ENCODE data around the gene C12orf57. TPM values are rescaled to one million over a fixed set of nuclear protein-coding genes. Genes with fewer than 3 reads are reported as not detected.

C12orf57 gene
- total and polyA plus RNA-seq, 2 of the 13 experiments (the other 11 are each of a cell fraction or from before 2014, with no cell fraction given), result 84.0 to 287 TPM

GRCh38 chr12:6946033-6946919 is 2.5 kb downstream of the C12orf57 start (continued):
- TF ChIP-seq TAF1 (CRISPR knock-in tag; IDR thresholded peaks at IDR 0.05), result peak; percentile 63; the same call in 1 of the 2 replicates
- TF ChIP-seq, protein P1, sequence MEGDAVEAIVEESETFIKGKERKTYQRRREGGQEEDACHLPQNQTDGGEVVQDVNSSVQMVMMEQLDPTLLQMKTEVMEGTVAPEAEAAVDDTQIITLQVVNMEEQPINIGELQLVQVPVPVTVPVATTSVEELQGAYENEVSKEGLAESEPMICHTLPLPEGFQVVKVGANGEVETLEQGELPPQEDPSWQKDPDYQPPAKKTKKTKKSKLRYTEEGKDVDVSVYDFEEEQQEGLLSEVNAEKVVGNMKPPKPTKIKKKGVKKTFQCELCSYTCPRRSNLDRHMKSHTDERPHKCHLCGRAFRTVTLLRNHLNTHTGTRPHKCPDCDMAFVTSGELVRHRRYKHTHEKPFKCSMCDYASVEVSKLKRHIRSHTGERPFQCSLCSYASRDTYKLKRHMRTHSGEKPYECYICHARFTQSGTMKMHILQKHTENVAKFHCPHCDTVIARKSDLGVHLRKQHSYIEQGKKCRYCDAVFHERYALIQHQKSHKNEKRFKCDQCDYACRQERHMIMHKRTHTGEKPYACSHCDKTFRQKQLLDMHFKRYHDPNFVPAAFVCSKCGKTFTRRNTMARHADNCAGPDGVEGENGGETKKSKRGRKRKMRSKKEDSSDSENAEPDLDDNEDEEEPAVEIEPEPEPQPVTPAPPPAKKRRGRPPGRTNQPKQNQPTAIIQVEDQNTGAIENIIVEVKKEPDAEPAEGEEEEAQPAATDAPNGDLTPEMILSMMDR (CRISPR knock-in tag; IDR thresholded peaks at IDR 0.05), result no peak; the same call in none of the 2 replicates
- no peak for TF ChIP-seq ZBTB2 (CRISPR knock-in tag; IDR thresholded peaks at IDR 0.05; ENCODE audit: low read depth)
- TF ChIP-seq ZNF224 (CRISPR knock-in tag; IDR thresholded peaks at IDR 0.05), result peak; percentile 77; the same call in 1 of the 2 replicates
- TF ChIP-seq, protein P2, sequence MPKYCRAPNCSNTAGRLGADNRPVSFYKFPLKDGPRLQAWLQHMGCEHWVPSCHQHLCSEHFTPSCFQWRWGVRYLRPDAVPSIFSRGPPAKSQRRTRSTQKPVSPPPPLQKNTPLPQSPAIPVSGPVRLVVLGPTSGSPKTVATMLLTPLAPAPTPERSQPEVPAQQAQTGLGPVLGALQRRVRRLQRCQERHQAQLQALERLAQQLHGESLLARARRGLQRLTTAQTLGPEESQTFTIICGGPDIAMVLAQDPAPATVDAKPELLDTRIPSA (CRISPR knock-in tag; IDR thresholded peaks at IDR 0.05; ENCODE audit: borderline replicate concordance), result no peak
- TF ChIP-seq, protein P3, sequence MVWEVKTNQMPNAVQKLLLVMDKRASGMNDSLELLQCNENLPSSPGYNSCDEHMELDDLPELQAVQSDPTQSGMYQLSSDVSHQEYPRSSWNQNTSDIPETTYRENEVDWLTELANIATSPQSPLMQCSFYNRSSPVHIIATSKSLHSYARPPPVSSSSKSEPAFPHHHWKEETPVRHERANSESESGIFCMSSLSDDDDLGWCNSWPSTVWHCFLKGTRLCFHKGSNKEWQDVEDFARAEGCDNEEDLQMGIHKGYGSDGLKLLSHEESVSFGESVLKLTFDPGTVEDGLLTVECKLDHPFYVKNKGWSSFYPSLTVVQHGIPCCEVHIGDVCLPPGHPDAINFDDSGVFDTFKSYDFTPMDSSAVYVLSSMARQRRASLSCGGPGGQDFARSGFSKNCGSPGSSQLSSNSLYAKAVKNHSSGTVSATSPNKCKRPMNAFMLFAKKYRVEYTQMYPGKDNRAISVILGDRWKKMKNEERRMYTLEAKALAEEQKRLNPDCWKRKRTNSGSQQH (CRISPR knock-in tag; IDR thresholded peaks at IDR 0.05; ENCODE audit: low read depth), result peak; percentile 61
- TF ChIP-seq CCDC6 (CRISPR knock-in tag; IDR thresholded peaks at IDR 0.05), result 0 out of 2 replicates have a peak, but pooled peaks have one; percentile 48
- TF ChIP-seq ZNF576 (CRISPR knock-in tag; IDR thresholded peaks at IDR 0.05), result no peak
- no peak for TF ChIP-seq SOX13 (IDR thresholded peaks at IDR 0.05)
- TF ChIP-seq SOX13 (CRISPR knock-in tag; conservative IDR thresholded peaks at IDR 0.05 in 1 of 2, IDR thresholded peaks at IDR 0.05 in 1 of 2), result no peak; a peak in 1 of 4 replicates
- peak; percentile 48 for TF ChIP-seq HDAC2 (CRISPR knock-in tag; IDR thresholded peaks at IDR 0.05)
- no peak for TF ChIP-seq ZNF264 (CRISPR knock-in tag; IDR thresholded peaks at IDR 0.05)
- peak; percentile 31; the same call in 1 of the 2 replicates for TF ChIP-seq YEATS2 (CRISPR knock-in tag; IDR thresholded peaks at IDR 0.05; ENCODE audit: borderline replicate concordance)
- TF ChIP-seq ZNF619 (CRISPR knock-in tag; IDR thresholded peaks at IDR 0.05), result no peak
- peak; percentile 42; the same call in 1 of the 2 replicates for TF ChIP-seq MYC (CRISPR knock-in tag; IDR thresholded peaks at IDR 0.05; ENCODE audit: borderline replicate concordance)
- no peak for TF ChIP-seq ZNF468 (CRISPR knock-in tag; IDR thresholded peaks at IDR 0.05)
- TF ChIP-seq HNRNPLL (IDR thresholded peaks at IDR 0.05; ENCODE audit: low read depth, low read length, poor library complexity, severe bottlenecking), result peak; percentile 68
- peak; percentile 78; the same call in 1 of the 2 replicates for TF ChIP-seq TGIF2 (CRISPR knock-in tag; IDR thresholded peaks at IDR 0.05)
- no peak for TF ChIP-seq SNRNP70 (IDR thresholded peaks at IDR 0.05; ENCODE audit: low read depth, low read length)
- TF ChIP-seq, protein P4, sequence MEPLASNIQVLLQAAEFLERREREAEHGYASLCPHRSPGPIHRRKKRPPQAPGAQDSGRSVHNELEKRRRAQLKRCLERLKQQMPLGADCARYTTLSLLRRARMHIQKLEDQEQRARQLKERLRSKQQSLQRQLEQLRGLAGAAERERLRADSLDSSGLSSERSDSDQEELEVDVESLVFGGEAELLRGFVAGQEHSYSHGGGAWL (CRISPR knock-in tag; IDR thresholded peaks at IDR 0.05), result no peak; the same call in 1 of the 2 replicates
